Dendritic cell treated with granulocyte-macrophage colony-stimulating factor and Interleukin-4, amounts not matched to agents 40 ng/mL and 50 ng/mL, for 4 days (primary cell): ENCODE data around the gene FLT1.
A peak's percentile ranks its signal among the peaks of the same experiment; 100 is the strongest.

Experiments used
- H3K27ac Mint-ChIP-seq: one replicate; pipeline ENCODE4 v1.8.0; 2022; ENCODE audit warnings: mild to moderate bottlenecking, mixed read lengths
- H3K27me3 Mint-ChIP-seq: one replicate; pipeline ENCODE4 v1.8.0; 2022; ENCODE audit warnings: mild to moderate bottlenecking, mixed read lengths
- H3K36me3 Mint-ChIP-seq: one replicate; pipeline ENCODE4 v1.8.0; 2022; ENCODE audit warnings: low read depth, mixed read lengths
- H3K4me1 Mint-ChIP-seq: one replicate; pipeline ENCODE4 v1.8.0; 2022; ENCODE audit warnings: low read depth, mixed read lengths
- H3K4me3 Mint-ChIP-seq: one replicate; pipeline ENCODE4 v1.8.0; 2022; ENCODE audit warnings: mild to moderate bottlenecking, moderate library complexity, mixed read lengths
- H3K9me3 Mint-ChIP-seq: one replicate; pipeline ENCODE4 v1.8.0; 2022; ENCODE audit warnings: mixed read lengths
- intact Hi-C: fragments of 100-400 bp; cut with micrococcal nuclease; formaldehyde crosslinking; loops from one replicate; pipeline ENCODE4 v1.15.0; 2022

Gene FLT1

DNA sequence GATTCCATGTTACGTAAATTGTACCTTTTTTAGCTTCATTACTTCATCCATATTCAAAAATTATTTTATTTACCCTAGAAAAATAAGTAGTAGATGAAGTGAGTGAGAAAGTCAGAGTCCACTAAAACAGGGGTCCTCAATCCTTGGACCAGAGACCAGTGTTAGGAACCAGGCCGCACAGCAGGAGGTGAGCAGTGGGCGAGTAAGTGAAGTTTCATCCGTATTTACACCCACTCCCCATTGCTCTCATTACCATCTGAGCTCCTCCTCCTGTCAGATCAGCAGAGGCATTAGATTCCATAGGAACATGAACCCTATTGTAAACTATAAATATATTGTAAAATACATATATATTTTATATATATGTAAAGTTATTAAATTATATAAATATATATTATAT lies 237.6 kb downstream of the FLT1 start:
- no peaks in the 10 kb centered on the region for H3K27me3 Mint-ChIP-seq
- peaks cover 22% of the 10 kb centered on the region for H3K4me1 Mint-ChIP-seq
- peaks cover 65% of the 10 kb centered on the region for H3K36me3 Mint-ChIP-seq
- no peaks in the 10 kb centered on the region for H3K9me3 Mint-ChIP-seq
- intact Hi-C loops, result no loop called here
- no peak overlapping the region for H3K27ac Mint-ChIP-seq
- H3K4me3 Mint-ChIP-seq, result no peak overlapping the region

GRCh38 chr13:28252547-28252946 lies 242.4 kb downstream of the FLT1 start:
- no peak overlapping the region for H3K4me3 Mint-ChIP-seq
- peaks cover 57% of the 10 kb centered on the region for H3K36me3 Mint-ChIP-seq
- intact Hi-C loops, result no loop called here
- no peaks in the 10 kb centered on the region for H3K27me3 Mint-ChIP-seq
- no peak overlapping the region for H3K27ac Mint-ChIP-seq
- peaks cover 43% of the 10 kb centered on the region for H3K4me1 Mint-ChIP-seq
- no peaks in the 10 kb centered on the region for H3K9me3 Mint-ChIP-seq

DNA sequence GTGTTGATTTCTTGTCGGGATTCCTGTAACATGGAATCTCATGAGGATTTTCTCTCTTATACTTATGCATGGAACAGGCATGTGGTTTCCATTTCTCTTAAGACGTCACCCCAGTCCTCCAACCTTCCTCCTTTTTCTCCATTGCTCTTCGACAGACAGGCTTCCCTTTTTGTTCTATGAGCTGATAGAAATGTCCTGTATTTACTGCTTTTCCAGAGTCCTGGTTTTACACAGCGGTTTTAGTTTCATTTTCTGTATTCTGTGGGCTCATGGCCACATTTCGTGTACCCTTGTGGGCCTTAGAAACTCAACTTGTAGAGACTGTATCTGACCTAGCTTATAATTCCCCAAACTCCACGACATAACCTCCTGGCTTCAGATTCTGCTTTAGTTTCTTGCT lies 243.5 kb downstream of the FLT1 start:
- H3K36me3 Mint-ChIP-seq, result peaks cover 57% of the 10 kb centered on the region
- H3K4me3 Mint-ChIP-seq, result peak overlapping the region; percentile 44
- H3K27ac Mint-ChIP-seq, result peak overlapping the region; percentile 78
- H3K9me3 Mint-ChIP-seq, result no peaks in the 10 kb centered on the region
- H3K27me3 Mint-ChIP-seq, result no peaks in the 10 kb centered on the region
- peaks cover 47% of the 10 kb centered on the region for H3K4me1 Mint-ChIP-seq
- intact Hi-C loops, result no loop called here

GRCh38 chr13:28250542-28250941 lies 244.4 kb downstream of the FLT1 start:
- Mint-ChIP-seq H3K4me3 (no peak overlapping the region), H3K27me3 (no peaks in the 10 kb centered on the region), H3K9me3 (no peaks in the 10 kb centered on the region), H3K4me1 (peaks cover 45% of the 10 kb centered on the region), H3K27ac (no peak overlapping the region), H3K36me3 (peaks cover 57% of the 10 kb centered on the region)
- intact Hi-C loops, result no loop called here
